SHP77 (cell line): ENCODE results near the gene WSCD2.
"Not testable (repeated sequence)": the region's sequence is repeated elsewhere in the genome, so short reads cannot be mapped to it uniquely, and the experiment has no call there.

Experiments
- DNase-seq, 2 experiments: peaks; one replicate each; lab custom pipeline; 2025; lab: John Stamatoyannopoulos, UW

Gene WSCD2

DNA sequence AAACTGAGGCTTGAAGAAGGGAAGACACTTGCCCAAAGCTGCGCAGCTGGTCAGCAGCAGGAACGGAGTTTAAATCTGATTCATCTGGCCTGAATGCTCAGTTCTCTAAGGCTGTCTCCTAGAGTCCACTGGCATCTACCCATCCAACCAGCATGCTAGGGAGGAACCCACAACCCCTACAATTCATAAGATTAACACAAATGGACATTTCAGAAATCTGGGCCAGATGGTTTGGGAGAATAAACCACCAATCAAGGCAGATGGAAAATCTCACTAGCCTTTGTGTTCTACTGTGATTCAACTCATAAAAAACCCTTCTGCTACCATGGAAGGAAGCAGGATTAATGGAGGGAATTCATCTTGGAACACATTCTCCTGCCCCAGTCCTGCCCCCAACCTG, 67.8 kb downstream of the WSCD2 start:
- DNase-seq, result no peak

DNA sequence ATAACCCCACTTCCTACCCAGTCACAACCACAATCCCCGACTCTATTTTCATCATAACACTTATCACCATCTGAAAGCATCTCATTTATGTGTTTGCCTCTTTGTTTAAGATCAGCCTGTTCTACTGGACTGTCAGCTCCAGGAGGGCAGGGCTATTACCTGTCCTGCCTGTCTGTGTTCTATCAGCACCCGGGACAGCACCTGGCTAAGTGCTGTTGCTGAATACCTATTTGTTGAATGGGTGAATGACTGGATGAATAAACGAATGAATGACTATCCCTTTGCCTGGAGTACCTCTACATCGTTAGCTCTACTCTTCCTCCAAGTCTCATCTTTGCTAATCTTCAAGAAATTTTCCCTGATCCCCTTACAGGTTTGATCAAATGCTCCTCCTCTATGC, 69.0 kb downstream of the WSCD2 start:
- no peak for DNase-seq

DNA sequence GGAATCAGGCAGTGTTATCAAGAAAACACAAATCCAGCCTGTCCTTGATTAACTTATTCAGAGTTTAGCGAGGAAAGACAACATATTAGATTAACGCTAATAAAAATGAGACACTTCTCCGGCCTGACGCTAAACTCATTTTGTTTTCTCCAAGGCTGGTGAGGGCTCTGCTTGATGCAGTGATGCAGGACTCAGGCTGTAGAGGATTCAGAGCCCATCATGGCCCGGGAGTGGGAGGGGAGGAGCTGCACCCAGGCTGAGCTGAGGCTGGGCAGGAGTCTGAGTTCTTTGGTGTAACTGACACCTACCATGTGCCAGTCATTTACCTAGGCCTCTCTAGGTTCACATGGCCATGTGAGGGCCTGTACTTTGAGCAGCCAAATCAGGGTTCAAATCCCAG, 70.0 kb downstream of the WSCD2 start:
- no peak for DNase-seq

DNA sequence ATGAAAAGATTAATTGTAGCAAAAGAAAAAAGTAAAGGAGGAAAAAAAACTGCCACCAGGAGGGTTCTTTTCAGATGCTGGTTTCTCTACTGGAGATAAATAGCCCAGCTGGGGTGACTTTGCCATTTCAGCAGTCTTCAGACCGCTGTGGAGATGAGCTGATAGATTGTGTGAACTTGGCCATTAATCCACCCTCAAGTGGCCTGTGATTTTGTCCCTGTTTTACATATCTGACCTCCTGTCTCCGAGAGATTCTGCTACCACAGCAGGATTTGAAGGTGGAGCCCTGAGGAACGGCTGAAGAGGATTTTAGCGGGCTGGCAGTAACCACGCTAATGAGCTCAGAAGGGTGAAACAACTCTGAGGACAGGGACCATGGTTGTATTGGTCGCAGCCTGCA, 72.7 kb downstream of the WSCD2 start:
- DNase-seq, result no peak

DNA sequence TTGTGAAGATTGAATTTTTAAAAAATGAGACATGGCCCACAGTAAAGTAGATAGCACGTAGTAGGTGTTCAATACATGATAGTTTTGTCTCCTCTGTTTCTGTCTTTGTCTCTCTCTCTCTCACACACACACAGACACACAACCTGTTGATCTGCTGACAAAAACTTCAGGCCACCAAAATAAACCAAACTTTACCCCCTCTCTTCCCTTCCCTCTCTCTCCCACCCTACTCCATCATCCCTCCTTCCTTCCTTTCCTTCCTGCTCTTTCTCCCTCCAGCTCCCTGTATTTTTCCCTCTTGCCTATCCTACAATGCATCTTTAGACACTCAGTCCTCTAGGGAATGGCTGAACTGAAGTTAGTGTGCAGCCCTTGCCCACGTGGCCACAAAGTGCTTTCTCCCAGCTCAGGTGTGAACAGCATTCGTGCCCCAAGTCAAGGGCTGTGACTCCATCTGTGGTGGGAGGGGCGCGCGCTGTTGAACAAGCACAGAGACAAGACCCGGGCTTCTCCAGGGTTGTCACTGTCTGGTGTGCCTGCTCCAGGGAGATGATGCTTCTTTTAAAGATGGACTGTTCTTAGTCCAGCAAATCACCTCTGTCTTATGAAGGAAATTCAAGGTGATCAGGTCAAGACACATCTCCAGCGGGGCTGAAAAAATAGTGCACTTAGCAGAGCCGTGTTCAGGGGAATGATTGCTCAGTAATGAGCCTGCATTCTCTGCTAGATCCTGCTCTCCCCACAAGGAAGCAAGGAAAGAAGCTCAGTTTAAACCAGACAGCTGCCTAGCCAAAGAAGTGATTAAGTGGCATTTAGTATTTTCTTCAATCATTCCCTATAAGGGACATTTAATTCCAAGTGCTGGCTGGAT, 75.3 kb downstream of the WSCD2 start:
- DNase-seq, result no peak

DNA sequence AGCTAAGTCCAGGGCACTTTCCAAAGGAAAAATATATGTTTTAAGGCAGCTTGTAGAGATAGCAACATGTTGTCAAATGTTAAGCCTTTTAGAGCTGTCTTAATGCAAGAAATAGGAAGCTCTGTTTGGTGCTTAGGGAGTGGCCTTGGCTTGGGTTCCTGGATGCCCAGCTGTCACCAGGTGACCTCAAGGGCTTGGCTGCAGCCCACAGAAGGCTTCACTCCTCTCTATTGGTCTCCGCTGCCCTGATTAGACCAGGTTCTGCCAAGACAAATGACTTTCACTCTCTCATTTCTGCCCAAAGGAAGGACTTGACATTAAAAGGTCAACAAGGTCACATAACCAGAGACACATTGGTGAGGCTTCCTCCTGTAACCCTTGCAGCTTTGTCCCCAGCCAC, 76.8 kb downstream of the WSCD2 start:
- DNase-seq, result no peak

DNA sequence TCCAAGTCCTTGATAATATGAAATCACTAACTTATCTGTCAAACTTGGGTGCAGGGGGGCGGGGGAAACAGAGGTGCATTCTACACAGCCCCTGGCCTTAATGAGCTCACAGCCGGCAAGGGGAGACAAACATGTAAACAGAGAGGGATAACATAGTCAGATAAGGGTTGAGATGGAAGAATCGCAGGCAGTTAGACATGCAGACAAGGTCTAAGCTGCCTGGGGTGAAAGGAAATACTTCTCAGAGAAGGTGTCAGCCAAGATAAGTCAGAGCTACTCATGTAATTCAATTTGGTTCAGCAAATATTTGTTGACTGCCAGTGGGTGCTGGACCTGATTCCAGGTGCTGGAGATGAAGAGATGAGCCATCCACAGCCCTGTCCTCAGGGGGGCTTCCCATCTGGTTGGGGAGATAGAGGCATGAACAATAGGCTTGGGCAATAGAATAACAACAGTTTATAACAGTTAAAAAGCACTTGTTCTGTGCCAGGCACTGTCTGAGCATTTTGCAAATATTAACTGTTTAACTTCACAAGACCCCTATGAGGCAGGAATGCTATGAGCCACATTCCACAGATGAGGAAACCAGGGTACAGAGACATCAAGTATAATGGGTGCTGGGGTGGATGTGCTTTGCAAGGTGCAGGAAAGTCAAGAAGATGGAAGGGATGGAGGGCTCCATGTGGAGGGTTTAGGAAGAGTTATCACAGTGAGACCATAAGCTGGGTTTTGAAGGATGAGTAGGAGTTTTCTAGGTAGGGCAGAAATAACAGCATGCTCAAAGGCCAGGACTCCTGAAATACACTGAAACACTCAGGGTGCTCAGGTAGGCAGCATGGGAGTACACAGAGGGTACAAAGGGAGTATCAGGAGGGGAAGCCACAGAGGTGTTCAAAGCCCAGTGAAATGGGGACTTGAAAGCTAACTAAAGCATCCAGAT, 79.0 kb downstream of the WSCD2 start:
- DNase-seq, result no peak

DNA sequence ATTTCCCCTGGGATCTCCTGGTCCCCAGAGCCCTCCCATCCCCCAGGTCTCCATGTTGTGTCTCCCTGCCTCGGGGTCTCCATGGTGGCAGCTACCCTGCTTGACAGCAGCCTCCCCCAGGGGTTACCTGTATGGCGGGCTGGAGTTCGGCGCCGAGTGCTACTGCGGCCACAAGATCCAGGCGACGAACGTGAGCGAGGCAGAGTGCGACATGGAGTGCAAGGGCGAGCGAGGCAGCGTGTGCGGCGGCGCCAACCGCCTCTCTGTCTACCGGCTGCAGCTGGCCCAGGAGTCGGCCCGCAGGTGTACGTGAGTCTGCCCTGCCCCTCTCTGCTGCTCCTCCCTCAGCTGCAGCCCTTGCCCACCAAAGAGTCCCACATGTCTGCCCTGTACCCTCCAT, 80.9 kb downstream of the WSCD2 start:
- no peak for DNase-seq

DNA sequence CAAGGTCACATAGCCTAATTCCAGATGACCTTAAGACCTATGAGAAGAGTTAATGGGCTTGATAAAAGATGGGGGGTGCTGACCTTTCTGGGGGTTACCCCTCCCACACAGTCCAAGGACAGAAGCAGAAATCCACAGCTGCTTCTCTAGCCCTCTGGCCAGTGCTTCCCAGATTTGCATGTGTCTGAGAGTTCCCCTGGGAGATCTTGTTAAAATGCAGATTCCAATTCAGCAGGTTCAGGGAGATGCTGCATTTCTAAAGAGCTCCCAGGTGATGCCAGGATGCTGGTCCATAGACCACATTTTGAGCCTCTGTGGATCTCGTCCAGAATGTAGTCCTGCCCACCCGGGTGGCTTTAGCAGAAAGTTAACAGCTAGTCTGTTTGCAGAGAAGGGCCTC, 82.1 kb downstream of the WSCD2 start:
- no peak for DNase-seq

DNA sequence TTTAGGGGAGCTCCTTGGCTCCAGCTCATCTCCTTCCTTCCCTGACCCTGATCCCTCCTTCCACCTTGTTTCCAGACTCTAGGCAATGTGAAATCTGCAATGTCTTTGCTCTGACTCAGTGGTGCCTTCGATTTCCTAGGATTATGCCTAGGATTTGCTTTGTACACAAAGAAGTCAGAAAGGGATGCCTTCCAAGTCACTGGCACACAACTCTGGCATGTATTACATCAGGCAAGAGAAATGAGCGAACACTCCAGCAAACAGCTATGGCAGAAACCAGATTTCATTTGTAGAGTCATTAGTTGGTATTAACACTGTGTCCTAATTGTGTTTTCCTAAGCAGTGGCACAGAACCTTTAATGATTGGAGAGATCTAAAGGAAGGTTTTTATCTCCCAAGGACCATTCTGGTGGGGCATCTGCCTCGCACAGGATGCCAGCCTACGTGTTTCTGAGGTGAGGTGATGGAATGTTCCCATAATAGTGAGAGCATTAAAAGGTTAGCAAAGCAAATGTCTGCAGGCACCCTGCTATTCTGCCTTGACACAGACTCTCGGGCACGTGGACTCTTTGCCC, 84.9 kb downstream of the WSCD2 start:
- no peak for DNase-seq

DNA sequence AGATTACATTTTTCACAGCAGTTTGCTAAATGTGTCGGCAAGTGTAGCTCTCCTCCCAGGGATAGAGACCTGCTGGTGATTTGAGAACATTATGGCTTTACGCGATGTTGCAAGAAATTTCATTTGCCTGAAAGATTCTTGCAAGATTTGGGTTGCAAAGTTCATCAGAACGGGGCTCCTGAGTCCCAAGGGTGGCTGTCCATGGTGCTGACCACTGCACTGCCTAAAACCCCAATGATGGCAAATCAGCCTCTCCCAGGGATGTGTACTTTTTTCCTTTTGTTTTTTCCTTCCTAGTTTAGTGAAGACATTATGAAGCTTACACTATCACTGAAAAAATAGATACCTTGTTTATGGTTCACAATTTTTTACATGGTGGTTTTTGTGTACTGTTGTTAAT, 85.4 kb downstream of the WSCD2 start:
- no peak for DNase-seq

DNA sequence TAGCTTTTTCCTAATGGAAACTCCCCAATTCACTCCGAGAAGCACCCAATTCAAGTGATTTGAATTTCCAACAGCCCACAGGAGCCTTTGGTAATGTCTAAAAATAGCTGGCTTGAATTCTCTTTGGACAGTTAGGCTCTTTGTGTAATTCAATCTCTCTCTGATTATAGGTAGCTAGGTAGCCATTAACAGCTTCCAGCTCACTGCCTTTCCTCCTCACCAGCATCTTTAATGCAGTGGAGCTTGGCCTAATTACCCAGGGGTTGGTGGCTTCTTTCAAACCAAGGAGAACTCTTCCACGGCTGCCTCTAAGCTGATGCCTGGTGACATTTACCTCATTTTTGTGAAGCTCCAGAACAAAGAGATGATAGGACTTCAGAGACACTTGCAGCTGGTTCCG, 86.4 kb downstream of the WSCD2 start:
- no peak for DNase-seq

DNA sequence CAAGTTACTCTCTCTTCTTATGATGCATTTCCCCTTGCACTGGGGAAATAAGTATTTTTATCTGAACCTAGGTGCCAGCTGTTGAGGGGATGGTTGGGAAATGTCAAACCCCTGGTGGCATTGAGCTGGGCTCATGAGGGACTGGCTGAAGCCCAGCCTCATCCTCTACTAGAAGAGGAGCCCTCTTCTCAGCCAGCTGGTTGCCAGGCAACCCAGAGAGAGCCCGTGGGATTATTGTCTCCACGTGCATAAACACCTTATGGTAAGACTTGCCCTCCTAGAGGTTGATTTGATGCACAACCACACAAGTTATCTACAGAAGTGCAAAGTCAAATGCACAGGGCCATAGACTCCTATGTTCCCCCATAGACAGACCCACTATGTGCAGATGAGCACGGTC, 89.8 kb downstream of the WSCD2 start:
- no peak for DNase-seq

DNA sequence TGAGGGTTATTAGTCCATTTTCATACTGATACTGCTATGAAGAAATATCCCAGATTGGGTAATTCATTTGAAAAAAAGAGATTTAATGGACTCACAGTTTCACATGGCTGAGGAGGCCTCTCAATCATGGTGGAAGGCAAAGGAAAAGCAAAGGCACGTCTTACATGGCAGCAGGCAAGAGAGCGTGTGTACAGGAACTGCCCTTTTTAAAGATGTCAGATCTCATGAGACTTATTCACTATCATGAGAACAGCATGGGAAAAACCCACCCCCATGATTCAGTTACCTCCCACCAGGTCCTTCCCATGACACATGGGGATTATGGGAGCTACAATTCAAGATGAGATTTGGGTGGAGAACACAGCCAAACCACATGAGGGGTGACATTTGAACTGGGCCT, 96.0 kb downstream of the WSCD2 start:
- not testable (repeated sequence) for DNase-seq

DNA sequence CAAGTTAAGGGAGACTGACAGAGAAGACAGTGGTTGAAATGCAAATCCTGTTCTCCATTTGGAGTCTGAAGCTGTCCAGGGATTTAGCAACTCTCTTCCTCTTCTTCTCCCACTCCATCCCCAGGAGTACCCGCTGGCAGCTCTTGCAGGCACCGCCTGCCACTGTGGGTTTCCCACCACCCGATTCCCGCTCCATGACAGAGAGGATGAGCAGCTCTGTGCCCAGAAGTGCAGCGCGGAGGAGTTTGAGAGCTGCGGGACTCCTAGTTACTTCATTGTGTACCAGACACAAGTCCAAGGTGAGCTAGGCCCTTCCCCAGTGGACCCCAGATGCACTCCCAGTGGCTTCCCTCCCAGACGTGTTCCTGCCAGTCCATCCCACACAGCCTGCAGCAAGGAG, 97.8 kb downstream of the WSCD2 start:
- no peak for DNase-seq

DNA sequence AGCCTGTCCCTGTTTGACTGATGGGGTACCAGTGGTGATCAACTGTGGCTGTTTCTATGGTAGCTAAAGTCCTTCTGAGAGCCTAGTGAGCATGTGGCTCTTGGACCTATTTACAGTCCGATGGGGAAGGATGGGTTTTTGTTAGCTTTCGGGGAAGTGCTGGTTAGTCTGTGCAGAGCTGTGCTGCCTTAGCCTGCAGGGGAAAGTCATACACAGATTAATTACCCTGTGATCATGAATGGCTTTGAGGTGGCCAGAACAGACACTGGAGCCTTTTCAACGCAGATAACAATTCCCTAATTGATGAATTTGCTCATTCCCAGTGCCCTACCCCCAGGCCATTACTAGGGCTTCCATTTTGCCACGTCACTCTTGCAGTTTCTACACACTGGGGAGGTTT, 99.7 kb downstream of the WSCD2 start:
- DNase-seq, result no peak

DNA sequence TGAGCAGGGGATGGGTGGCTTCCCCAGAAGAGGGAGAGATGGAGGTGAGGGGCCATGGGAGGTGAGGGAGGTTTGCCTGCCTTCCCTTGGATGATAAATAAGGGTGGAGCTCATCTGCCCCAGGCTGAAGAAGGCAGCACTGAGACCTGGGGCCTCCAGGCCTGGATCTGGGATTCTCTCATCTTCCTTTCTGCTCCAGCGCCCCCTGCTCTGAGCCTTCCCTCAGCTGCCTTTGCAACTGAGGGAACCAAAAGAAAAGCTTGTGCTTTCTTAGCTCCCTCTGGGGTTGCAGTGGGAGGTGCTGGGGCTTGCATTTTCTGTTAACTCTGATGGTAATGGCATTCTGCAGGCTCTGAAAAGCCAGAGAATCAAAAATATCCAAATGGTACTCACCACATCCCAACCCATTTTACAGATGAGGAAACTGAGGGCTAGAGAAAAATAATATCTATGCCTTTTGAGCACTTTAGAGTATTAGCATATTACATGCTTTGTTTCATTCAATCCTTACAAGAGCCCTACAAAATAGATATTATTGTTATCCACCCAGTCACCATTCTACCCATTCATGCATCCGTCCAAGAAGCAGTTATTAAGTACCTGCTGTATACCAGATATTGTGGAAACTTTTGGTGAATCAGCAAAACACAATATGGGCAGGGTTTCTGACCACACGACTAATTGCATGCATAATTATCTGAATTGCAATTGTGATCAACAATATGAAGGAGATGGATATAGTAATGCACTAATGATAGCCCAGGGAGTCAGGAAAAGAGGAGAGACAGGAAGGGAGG, 102.2 kb downstream of the WSCD2 start:
- DNase-seq, result no peak

DNA sequence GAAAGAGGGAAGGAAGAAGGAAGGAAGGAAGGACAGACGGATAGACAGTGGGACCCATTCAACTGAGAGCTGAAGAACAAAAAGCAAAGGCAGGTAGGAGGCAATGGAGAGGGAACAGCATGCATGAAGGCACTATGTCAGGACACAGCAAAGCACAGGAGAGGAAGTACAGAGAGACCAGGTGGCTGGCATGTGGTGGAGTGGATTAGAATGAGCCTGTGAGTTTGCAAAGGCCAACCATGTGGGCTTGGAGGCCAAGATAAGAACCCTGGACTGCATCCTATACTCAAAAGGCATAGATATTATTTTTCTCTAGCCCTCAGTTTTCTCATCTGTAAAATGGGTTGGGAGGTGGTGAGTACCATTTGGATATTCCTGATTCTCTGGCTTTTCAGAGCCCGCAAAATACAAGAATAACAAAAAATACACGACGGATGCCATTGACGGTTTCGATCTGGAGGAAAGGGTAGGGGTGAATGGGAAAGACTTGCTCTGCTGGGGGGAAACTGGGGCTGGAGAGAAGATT, 102.9 kb downstream of the WSCD2 start:
- DNase-seq, result no peak

DNA sequence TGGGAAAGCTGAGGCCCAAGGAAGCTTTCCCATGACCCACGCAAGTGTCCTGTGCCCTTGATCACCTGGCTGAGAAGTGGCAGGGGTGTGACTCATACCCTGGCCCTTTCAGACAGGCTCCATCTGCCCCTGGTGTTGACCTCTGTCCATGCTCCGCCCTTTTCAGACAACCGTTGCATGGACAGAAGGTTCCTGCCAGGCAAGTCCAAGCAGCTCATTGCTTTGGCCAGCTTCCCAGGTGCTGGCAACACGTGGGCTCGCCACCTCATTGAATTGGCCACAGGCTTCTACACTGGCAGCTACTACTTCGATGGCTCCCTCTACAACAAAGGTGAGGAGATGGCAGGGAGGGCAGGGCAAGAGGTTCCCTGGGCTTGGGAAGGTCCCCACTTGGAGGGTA, 103.5 kb downstream of the WSCD2 start:
- no peak for DNase-seq

DNA sequence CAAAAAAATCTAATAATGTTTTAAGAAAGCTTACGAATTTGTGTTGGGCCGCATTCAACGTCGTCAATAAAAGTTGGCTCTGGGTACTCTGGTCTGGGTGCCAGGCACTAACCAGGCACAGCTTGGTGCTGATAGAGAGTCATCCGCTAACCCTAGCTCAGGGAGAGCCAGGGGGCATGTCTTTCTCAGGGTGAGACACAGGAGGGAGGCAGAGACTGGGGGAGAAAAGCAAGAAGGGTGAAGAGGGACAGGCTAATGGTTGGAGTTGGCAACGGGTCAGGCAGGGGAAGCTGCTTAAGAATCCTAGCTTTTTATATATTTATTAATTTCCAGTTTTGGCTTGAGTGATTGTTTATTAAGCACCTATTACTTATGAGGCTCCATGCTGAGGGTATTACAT, 105.1 kb downstream of the WSCD2 start:
- no peak for DNase-seq

DNA sequence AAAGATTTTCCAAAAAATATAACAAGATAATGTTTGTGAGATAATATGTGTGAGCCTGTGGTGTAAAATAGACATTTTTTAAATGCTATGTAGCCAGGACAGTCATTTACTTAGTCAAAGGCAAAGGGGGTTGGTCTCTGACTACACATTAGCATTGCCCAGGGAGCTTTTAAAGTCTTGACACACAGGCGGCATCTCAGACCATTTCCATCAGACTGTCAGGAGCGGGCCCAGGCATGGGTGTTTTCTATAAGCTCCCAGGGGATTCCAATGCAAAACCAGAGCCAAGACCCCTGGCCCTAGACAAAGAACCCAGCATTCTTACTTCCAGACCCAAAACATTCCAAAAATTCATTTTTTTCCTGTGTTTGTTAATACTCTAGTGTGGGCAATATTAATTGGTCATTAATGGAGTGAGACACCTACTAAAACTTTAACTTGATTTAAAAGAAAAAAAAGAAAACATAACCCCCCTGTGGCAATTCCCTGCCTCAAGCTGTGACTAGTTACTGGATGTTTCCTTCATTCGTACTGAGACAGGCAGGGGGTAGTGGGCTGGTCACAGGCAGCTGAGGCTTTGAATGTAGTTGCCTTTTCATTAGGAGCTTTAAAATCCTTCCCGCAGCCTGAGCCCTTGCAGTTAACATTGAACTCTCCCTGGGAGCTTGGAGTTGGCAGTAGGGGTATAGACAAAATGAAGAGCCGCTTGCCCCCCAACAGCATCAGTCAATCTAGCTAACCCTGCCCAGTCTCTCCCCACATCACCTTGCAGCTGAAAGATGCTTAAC, 106.3 kb downstream of the WSCD2 start:
- DNase-seq, result no peak
